A673 (cell line): Measurements from ENCODE around the gene MGAT4A. TPM values are rescaled to one million over a fixed set of nuclear protein-coding genes. Genes with fewer than 3 reads are reported as not detected.

ENCODE experiments used
- BruUV-seq: library from RNA; stranded (reverse); fragments of 400-500 nt; replicated peaks from 2 replicates; lab custom pipeline; 2021; lab: Mats Ljungman, UMichigan
- CTCF ChIA-PET: fragments of 300-600 bp; sonication (Branson Sonifier 250); formaldehyde crosslinking; loops from one replicate; lab custom pipeline; 2022; ENCODE audit warnings: antibody characterized with exemption; lab: Charles Lee
- POLR2A ChIA-PET: fragments of 300-600 bp; sonication (Branson Sonifier 250); formaldehyde crosslinking; loops from one replicate; lab custom pipeline; 2022; ENCODE audit warnings: antibody characterized with exemption; ENCODE audit not compliant: low non-redundant PET; lab: Charles Lee
- DNase-seq: peaks from one replicate; pipeline ENCODE4 v3.0.0-alpha.2; 2015; ENCODE audit warnings: low spot score
- H3K27ac ChIP-seq: fragments of 200-600 bp; sonication (generic); 2 replicates; pipeline ENCODE4 v1.5.1; 2016; ENCODE audit warnings: mixed run types, low read depth, mild to moderate bottlenecking, mixed read lengths, antibody characterized with exemption, low read length; ENCODE audit not compliant: poor library complexity, severe bottlenecking
- H3K27me3 ChIP-seq: fragments of 200-600 bp; sonication (generic); replicated peaks from 2 replicates; pipeline ENCODE4 v1.6.1; 2017; ENCODE audit warnings: mixed run types, low read depth, mild to moderate bottlenecking, mixed read lengths, antibody characterized with exemption, low read length; ENCODE audit not compliant: insufficient read depth, poor library complexity
- H3K36me3 ChIP-seq: fragments of 200-600 bp; sonication (generic); 2 replicates; pipeline ENCODE4 v1.6.1; 2016; ENCODE audit warnings: mixed run types, mild to moderate bottlenecking, mixed read lengths, antibody characterized with exemption, low read length; ENCODE audit not compliant: insufficient read depth, poor library complexity, severe bottlenecking
- H3K4me1 ChIP-seq: fragments of 200-600 bp; sonication (generic); 2 replicates; pipeline ENCODE4 v1.6.1; 2017; ENCODE audit warnings: mixed run types, mild to moderate bottlenecking, mixed read lengths, antibody characterized with exemption, low read length; ENCODE audit not compliant: insufficient read depth, poor library complexity, severe bottlenecking
- H3K4me3 ChIP-seq: fragments of 200-600 bp; sonication (generic); 2 replicates; pipeline ENCODE4 v1.5.1; 2016; ENCODE audit warnings: low read depth, mixed run types, mild to moderate bottlenecking, mixed read lengths, low read length; ENCODE audit not compliant: poor library complexity, severe bottlenecking
- H3K9me3 ChIP-seq: fragments of 200-600 bp; sonication (generic); 2 replicates; pipeline ENCODE4 v1.6.1; 2016; ENCODE audit warnings: mixed run types, low read depth, mild to moderate bottlenecking, mixed read lengths, antibody characterized with exemption, low read length; ENCODE audit not compliant: poor library complexity, severe bottlenecking
- EZH2 ChIP-seq: fragments of 200-600 bp; sonication (generic); IDR thresholded peaks from 2 replicates; pipeline ENCODE4 v1.6.1; 2017; ENCODE audit warnings: borderline replicate concordance, low read depth, mild to moderate bottlenecking, mixed read lengths, antibody characterized with exemption, low read length; ENCODE audit not compliant: poor library complexity, severe bottlenecking
- intact Hi-C: fragments of 100-400 bp; cut with micrococcal nuclease; formaldehyde crosslinking; loops from one replicate; pipeline ENCODE4 v1.10.0; 2022; ENCODE audit not compliant: unreplicated experiment
- total RNA-seq: library from RNA; stranded (reverse); gene quantifications from 2 replicates; pipeline ENCODE4 v1.2.3, GENCODE V29; 2021
- TF ChIP-seq, protein P1 (sequence below): fragments of 300-800, 200-600 bp; sonication (generic); conservative IDR thresholded peaks from 2 replicates; pipeline ENCODE4 v1.5.1; 2017; ENCODE audit warnings: low read depth, mild to moderate bottlenecking, antibody characterized with exemption, low read length, moderate library complexity, mixed read lengths

Gene MGAT4A
- total RNA-seq, 1 experiment from 2014 or later: 0.09 TPM

GRCh38 chr2:98608116-98608961 is 122.6 kb downstream of the MGAT4A start, which contains the start of the genes COA5 and UNC50:
TSS of gene COA5 (minus strand) at chr2:98608512. CDS start at chr2:98608405, 107 bp downstream.
TSS of gene UNC50 (plus strand) at chr2:98608589. CDS start at chr2:98609760, 1,171 bp downstream.
- Histone ChIP-seq H3K9me3 (no peaks in the 10 kb centered on the region), H3K4me1 (peaks cover 23% of the 10 kb centered on the region), H3K36me3 (peaks cover 33% of the 10 kb centered on the region), H3K4me3 (peak within 1 kb of the TSS; percentile 79), H3K27ac (peak within 1 kb of the TSS; percentile 94), H3K27me3 (no peaks in the 10 kb centered on the region)
- no peak for TF ChIP-seq EZH2
- TF ChIP-seq, protein P1, sequence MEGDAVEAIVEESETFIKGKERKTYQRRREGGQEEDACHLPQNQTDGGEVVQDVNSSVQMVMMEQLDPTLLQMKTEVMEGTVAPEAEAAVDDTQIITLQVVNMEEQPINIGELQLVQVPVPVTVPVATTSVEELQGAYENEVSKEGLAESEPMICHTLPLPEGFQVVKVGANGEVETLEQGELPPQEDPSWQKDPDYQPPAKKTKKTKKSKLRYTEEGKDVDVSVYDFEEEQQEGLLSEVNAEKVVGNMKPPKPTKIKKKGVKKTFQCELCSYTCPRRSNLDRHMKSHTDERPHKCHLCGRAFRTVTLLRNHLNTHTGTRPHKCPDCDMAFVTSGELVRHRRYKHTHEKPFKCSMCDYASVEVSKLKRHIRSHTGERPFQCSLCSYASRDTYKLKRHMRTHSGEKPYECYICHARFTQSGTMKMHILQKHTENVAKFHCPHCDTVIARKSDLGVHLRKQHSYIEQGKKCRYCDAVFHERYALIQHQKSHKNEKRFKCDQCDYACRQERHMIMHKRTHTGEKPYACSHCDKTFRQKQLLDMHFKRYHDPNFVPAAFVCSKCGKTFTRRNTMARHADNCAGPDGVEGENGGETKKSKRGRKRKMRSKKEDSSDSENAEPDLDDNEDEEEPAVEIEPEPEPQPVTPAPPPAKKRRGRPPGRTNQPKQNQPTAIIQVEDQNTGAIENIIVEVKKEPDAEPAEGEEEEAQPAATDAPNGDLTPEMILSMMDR: no peak
- CTCF ChIA-PET: no interaction called here
- POLR2A ChIA-PET: no interaction called here
- DNase-seq: peak; percentile 95
- TSS peak; percentile 70 for BruUV-seq
- intact Hi-C loops: no loop called here

- no peaks in the 10 kb centered on the region for H3K27me3 ChIP-seq
- DNase-seq: no peak
- TF ChIP-seq EZH2: no peak
- TF ChIP-seq, protein P1: no peak
- peaks cover 23% of the 10 kb centered on the region for H3K4me1 ChIP-seq
- intact Hi-C loops: no loop called here
- H3K9me3 ChIP-seq: no peaks in the 10 kb centered on the region
- H3K4me3 ChIP-seq: peak overlapping the region; percentile 79
- ChIA-PET POLR2A (no interaction called here), CTCF (no interaction called here)
- peaks cover 31% of the 10 kb centered on the region for H3K36me3 ChIP-seq
- peak overlapping the region; percentile 94 for H3K27ac ChIP-seq
- no TSS peak for BruUV-seq
Measured at GRCh38 chr2:98607741-98608115, 123.2 kb downstream of the MGAT4A start.

- Histone ChIP-seq H3K36me3 (peaks cover 33% of the 10 kb centered on the region), H3K27ac (peak overlapping the region; percentile 94), H3K4me1 (peaks cover 23% of the 10 kb centered on the region), H3K27me3 (no peaks in the 10 kb centered on the region), H3K9me3 (no peaks in the 10 kb centered on the region), H3K4me3 (peak overlapping the region; percentile 79)
- CTCF ChIA-PET: no interaction called here
- DNase-seq: no peak
- BruUV-seq: no TSS peak
- TF ChIP-seq, protein P1: no peak
- TF ChIP-seq EZH2: no peak
- intact Hi-C loops: no loop called here
- POLR2A ChIA-PET: no interaction called here
Measured at GRCh38 chr2:98607104-98607503, 123.8 kb downstream of the MGAT4A start.
